HG02981 (cell line): ENCODE measurements around the gene GORASP2.

Source experiments
- ATAC-seq: cut with Tn5 transposase; IDR thresholded peaks from one replicate; pipeline ENCODE4 v1.9.1; 2021; ENCODE audit warnings: mild to moderate bottlenecking, moderate library complexity; ENCODE audit not compliant: unreplicated experiment

Gene GORASP2

DNA sequence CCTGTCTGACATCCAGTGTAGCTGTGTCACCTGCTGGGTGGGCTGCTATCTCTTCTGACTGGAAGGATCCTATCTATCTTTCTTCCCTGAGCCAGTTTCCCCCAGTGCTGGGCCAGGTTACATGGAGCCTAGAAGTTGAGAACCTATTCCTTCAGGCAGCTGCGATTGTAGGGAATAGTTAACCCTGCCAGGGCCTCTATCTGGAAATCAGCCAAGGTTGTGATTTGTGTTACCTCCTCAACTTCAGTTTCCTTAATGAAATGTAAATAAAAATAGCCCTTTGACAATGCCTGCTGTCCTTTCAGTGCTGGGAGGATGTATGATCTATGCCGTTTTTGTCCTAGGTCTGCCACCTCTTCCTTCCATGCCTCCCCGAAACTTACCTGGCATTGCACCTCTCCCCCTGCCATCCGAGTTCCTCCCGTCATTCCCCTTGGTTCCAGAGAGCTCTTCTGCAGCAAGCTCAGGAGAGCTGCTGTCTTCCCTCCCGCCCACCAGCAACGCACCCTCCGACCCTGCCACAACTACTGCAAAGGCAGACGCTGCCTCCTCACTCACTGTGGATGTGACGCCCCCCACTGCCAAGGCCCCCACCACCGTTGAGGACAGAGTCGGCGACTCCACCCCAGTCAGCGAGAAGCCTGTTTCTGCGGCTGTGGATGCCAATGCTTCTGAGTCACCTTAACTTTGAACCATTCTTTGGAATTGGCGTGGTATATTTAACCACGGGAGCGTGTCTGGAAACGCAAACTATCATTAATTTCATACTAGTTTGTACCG, 36.6 kb downstream of the GORASP2 start:
- ATAC-seq, result no peak

DNA sequence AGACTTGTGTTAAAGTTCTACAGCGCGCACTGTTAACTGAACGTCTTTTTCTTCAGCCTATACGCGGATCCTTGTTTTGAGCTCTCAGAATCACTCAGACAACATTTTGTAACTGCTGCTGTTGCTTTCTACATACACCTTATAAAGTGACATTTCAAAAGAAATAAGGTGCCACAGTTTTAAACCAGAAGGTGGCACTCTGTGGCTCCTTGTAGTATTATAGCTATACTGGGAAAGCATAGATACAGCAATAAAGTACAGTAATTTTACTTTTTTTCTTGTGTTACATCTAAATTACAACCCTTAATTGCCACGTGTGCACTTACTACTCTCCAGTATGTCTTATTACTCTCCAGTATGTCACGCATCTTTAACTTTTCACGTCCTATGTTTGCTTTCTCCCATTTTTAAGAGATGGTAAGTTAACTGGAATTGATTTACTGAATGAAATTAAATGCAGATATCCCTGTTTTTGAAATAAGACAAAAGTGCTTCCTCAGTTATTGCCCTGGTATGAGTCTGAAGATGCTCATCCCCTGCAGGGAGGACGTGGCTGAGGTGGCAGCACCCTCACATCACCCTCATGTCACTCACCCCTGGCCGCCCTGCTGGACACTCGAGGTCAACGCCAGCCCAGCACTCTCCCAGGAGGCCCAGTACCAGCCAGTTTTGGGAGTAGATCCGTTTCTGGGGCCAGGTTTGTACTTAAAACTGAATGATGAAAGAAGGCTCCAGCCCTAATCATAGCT, 37.8 kb downstream of the GORASP2 start:
- ATAC-seq, result no peak

- ATAC-seq, result no peak
Observed at GRCh38 chr2:170967553-170967952, 38.5 kb downstream of the GORASP2 start.

GRCh38 chr2:170968205-170969003, 39.4 kb downstream of the GORASP2 start:
- no peak for ATAC-seq

DNA sequence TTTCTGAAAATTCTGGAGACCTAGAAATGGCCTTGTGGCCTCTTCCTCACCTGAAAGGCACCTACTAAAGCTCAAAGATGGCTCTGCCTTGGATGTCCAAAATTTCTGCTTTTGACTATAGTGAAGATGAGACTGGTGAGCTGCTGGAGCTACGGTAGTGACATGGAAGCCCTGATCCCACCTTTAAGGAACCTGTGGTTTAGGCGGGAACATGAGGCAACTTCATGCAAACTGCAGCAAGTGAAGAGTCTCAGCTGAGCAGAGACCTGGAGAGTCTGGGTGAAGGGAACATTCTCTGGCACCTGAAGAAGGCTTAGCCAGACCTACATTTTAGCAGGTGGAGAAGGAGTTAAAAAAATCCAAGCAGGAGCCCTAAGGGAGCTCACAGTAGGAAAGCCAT, 40.0 kb downstream of the GORASP2 start:
- no peak for ATAC-seq

DNA sequence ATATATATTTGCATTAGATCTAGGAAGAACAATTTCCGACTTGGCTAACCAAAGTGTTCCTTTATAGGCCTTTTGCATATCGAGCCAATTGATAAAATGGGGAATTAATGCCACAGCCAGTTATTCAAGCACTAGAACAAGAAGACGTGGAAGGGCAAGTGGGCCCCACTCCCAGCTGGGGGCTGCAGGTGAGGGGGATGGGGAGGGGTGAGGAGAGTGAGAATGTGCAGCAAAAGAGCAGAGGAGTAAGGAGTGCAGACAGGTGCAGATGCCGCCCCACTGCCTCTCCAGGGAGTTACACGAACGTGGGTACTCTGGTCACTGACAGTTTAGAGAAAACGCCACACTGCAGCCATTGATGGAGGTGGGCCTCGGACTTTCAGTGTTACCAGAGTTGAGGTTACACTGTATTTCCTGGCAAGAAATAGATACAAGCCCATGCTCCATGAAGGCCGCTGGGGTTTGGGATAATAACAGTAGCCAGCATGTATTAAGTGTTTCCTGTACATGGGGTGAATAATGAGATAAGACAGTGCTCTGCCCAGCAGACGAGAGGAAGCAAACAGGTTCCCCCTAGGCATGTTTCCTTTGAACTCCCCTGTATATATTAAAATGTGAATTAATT, 40.9 kb downstream of the GORASP2 start:
- no peak for ATAC-seq

GRCh38 chr2:170971071-170971470, 42.0 kb downstream of the GORASP2 start:
- ATAC-seq, result no peak

DNA sequence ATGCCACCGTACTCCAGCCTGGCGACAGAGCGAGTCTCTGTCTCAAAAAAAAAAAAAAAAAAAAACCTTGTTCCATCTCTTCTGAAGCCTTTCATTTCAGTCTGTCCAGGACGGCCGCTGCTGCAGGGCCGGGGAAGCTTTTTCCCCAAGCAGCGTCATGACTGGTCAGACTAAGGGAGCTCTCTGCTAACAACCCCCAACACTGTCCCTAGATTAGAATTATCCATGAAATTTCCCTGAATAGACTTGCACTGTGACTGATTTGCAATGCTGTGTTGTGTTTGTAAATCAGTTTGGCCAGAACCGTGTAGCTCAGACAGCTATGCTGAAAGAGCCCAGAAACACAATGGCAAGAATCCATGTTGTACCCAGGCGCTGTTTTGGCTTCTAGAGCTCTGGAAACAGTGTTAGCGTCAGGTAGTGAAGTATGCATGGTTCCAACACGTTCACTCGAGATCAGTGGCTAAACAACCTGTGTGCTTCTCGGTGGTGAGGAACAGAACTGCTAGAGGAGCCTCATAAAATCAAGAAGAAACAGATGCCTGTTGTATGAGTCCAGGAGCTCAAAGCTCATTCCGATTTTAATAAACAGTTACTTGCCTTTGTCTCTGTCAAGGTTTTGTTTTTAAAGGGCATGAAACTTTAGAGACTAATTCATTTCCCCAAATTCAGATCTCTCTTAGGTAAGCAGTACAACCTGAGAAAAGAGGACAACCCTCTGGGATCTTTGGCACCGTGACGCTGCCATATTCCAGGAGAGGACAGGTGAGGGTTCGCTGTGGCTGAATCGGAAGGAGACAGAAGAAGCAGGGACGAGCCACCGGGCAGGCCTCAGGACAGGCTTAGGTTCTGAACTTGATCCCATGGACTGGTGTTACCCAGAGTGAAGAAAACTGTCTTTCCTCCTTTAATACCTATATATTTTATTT, 43.5 kb downstream of the GORASP2 start:
- ATAC-seq, result no peak

DNA sequence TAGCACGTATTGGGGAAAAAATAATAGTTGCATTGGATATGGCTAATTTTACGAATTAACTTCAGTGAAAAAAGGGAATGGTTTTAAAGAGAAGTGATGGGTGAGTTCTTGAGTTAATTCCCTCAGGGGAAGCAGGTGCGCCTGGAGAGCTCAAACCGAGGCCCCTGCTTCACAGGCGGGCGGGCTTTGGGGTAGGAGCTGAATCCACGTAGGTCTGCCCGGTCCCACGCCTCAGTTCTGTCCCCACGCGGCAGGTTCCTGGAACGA, 44.1 kb downstream of the GORASP2 start:
- no peak for ATAC-seq

DNA sequence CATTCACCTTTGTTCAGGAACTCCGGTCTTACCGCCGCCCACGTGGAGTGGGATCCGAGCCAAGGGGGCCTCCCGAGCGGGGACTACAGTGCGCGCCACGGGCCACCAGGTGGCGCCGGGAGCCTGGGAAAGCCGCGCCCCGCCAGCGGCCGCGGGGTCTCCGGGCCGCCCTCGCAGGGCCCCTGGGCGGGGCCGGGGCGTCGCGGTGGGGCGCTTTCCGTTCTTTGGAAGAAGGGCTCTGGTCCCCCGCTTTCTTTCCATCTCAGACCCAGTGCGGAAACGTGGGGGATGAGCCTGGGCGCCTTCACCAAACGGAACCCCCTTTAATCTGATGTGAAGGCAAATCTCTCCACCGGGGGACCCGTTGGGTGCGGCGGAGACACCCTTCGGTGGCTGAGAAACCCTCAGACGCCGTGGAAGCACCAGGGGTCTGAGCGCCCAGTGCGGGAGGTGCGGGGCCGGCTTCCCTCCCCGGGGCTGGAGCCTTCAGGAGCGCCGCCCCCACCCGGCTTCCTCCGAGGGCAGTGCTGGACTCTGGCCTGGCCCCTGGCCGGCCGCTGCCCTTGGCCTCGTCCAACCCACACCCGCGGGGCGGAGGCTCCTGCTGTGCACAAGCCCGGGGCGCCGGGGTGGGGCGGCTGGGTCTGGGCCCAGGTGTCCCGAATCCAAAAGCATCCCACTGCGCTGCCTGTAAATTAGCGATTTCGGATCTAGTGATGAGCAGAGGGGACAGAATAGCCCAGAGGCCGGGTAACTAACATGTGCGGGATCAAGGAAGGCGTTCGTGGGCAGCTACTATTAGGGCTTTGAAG, 44.6 kb downstream of the GORASP2 start:
- ATAC-seq, result peak; percentile 93

- no peak for ATAC-seq
Observed at GRCh38 chr2:170974304-170974993, 45.4 kb downstream of the GORASP2 start.

DNA sequence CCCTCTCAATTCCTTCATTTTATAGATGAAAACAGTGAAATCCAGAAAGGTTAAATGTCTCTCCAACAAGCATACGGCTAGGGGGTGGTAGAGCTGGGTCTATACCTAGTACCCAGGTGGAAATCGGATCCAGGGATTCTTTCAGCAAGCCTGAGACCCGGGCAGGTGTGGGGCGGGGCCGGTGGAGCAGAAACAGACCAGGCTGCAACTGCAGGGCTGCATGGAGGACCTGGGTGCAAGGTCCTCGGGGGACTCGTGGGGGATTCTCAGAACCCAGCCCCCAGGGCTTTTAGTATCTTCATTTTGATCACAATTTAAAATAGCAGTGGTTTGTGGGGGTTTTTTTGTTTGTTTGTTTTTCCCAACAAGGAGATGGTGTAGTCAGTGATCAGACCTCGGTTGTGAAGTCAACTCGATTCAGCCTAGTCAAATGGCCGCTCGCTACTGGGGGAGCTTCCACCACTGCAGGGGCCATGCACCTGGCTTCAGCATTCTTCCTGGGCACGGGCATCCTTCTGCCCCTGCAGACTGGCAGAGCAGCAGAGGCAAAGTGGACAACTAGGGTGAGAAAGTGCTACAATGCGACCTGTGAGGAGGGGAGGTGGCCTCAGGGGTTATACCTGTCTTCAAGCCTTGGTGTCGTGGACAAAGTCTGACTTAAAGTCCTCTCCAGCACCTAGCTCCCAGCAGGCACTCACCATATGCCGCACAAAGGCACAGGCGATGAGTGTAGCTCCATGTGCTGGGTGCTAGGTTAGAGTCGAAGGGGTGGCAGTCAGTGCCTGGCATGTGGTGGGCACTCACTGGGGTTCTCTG, 46.3 kb downstream of the GORASP2 start:
- ATAC-seq, result no peak

- ATAC-seq, result no peak
Observed at GRCh38 chr2:170975943-170976270, 46.9 kb downstream of the GORASP2 start.

- no peak for ATAC-seq
Observed at GRCh38 chr2:170984079-170984478, 55.0 kb downstream of the GORASP2 start.

GRCh38 chr2:170985407-170985806, 56.4 kb downstream of the GORASP2 start:
- no peak for ATAC-seq

- no peak for ATAC-seq
Observed at GRCh38 chr2:170986566-170987258, 57.7 kb downstream of the GORASP2 start.

GRCh38 chr2:170991398-170992182, 62.5 kb downstream of the GORASP2 start:
- ATAC-seq, result no peak
